ENCODE results near the gene EXOC4. TPM values are rescaled to one million over a fixed set of nuclear protein-coding genes. Genes with fewer than 3 reads are reported as not detected.

The EXOC4 gene
- 373 TPM for total RNA-seq

DNA sequence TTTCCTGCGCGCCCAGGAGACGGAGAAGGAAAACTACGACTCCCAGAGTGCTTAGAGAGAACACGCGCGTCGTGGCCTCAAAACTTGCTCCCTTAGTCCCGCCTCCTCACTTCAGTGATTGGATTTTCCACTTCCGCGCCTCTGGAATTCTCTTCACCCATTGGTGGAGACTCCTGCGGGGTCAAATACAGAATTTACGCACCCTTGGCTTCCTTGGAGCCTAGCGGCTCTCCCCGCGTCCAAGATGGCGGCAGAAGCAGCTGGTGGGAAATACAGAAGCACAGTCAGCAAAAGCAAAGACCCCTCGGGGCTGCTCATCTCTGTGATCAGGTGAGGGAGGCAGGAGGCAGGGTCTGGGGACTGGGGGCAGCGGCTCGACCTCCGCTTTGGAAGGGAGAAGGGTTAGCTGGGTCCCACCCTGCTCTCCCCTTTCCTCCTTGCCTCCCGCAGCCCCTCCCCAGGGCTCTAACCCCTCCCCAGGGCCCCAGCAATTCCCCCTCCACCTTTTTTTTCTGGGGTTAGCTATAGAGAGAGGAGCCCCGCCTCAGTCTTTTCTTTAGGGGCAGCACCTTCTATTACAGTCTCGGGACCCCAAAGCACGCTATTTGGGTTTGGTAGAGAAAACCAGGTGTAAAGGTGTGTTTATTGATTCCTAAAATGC is at the start of gene EXOC4:
Gene EXOC4 (plus strand): TSS at position 221 of the 661 bp plus-strand sequence.

Small RNAs within 50 kb of the gene (small RNA-seq; reads per million reads assigned to genes)
- not detected for gene MIR6133 (ENCODE audit: low replicate concordance)

Other genes with a start within 250 kb of the EXOC4 start
- gene CHCHD3, start 171.0 kb upstream of the EXOC4 start, total RNA-seq: 84.5 TPM